Measurements from ENCODE around the gene TMEM43. TPM values are rescaled to one million over a fixed set of nuclear protein-coding genes. Genes with fewer than 3 reads are reported as not detected.

Gene TMEM43
- total RNA-seq, 1 donor from 2014 or later: 42.7 TPM

DNA sequence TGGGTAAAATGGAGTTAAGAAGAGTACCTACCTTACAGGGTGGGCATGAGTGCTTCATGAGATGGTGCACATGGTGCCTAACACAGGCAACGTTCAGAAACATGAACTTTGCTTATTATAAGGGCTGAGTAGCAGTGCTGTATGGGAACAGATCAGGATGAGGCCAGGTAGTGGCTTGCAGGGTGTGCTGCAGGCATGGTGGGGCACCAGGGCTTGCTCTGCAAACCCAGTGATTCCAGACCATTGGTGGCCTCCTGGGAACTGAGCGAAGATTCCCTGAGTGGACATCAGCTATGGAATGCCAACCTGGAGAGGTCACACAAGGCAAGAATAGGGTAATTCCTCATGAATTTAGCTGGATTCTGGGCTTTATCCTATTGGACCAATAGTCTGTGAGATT, 15.8 kb downstream of the TMEM43 start:
- H3K4me1 Mint-ChIP-seq: peaks cover 22% of the 10 kb centered on the region
- no peaks in the 10 kb centered on the region for H3K9me3 Mint-ChIP-seq
- DNase-seq (ENCODE audit: low read depth, low spot score): no peak
- H3K4me3 Mint-ChIP-seq: no peak overlapping the region
- TF ChIP-seq CTCF (conservative IDR thresholded peaks at IDR 0.05): no peak
- H3K27me3 Mint-ChIP-seq (ENCODE audit: low read depth): no peaks in the 10 kb centered on the region
- H3K36me3 Mint-ChIP-seq (ENCODE audit: low read depth): peaks cover 3% of the 10 kb centered on the region
- H3K27ac Mint-ChIP-seq (ENCODE audit: unreplicated experiment): no peak overlapping the region

GRCh38 chr3:14141144-14141543, 16.3 kb downstream of the TMEM43 start:
- Mint-ChIP-seq H3K9me3 (no peaks in the 10 kb centered on the region), H3K4me3 (no peak overlapping the region), H3K36me3 (ENCODE audit: low read depth) (peaks cover 3% of the 10 kb centered on the region), H3K27me3 (ENCODE audit: low read depth) (no peaks in the 10 kb centered on the region), H3K4me1 (peaks cover 22% of the 10 kb centered on the region), H3K27ac (ENCODE audit: unreplicated experiment) (no peak overlapping the region)
- DNase-seq (ENCODE audit: low read depth, low spot score): no peak
- TF ChIP-seq CTCF (conservative IDR thresholded peaks at IDR 0.05): no peak

DNA sequence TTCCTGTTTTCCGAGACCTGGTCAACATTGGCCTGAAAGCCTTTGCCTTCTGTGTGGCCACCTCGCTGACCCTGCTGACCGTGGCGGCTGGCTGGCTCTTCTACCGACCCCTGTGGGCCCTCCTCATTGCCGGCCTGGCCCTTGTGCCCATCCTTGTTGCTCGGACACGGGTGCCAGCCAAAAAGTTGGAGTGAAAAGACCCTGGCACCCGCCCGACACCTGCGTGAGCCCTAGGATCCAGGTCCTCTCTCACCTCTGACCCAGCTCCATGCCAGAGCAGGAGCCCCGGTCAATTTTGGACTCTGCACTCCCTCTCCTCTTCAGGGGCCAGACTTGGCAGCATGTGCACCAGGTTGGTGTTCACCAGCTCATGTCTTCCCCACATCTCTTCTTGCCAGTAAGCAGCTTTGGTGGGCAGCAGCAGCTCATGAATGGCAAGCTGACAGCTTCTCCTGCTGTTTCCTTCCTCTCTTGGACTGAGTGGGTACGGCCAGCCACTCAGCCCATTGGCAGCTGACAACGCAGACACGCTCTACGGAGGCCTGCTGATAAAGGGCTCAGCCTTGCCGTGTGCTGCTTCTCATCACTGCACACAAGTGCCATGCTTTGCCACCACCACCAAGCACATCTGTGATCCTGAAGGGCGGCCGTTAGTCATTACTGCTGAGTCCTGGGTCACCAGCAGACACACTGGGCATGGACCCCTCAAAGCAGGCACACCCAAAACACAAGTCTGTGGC, 16.9 kb downstream of the TMEM43 start:
- Mint-ChIP-seq H3K4me1 (peaks cover 22% of the 10 kb centered on the region), H3K4me3 (no peak overlapping the region), H3K27me3 (ENCODE audit: low read depth) (no peaks in the 10 kb centered on the region), H3K9me3 (no peaks in the 10 kb centered on the region), H3K36me3 (ENCODE audit: low read depth) (peaks cover 3% of the 10 kb centered on the region), H3K27ac (ENCODE audit: unreplicated experiment) (peak overlapping the region; percentile 72)
- TF ChIP-seq CTCF (conservative IDR thresholded peaks at IDR 0.05): no peak
- DNase-seq (ENCODE audit: low read depth, low spot score): no peak

DNA sequence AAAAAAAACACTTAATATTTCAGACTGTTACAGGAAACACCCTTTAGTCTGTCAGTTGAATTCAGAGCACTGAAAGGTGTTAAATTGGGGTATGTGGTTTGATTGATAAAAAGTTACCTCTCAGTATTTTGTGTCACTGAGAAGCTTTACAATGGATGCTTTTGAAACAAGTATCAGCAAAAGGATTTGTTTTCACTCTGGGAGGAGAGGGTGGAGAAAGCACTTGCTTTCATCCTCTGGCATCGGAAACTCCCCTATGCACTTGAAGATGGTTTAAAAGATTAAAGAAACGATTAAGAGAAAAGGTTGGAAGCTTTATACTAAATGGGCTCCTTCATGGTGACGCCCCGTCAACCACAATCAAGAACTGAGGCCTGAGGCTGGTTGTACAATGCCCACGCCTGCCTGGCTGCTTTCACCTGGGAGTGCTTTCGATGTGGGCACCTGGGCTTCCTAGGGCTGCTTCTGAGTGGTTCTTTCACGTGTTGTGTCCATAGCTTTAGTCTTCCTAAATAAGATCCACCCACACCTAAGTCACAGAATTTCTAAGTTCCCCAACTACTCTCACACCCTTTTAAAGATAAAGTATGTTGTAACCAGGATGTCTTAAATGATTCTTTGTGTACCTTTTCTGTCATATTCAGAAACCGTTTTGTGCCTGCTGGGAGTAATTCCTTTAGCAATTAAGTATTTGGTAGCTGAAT, 17.9 kb downstream of the TMEM43 start:
- Mint-ChIP-seq H3K27me3 (ENCODE audit: low read depth) (no peaks in the 10 kb centered on the region), H3K4me1 (peaks cover 22% of the 10 kb centered on the region), H3K27ac (ENCODE audit: unreplicated experiment) (peak overlapping the region; percentile 62), H3K36me3 (ENCODE audit: low read depth) (peaks cover 3% of the 10 kb centered on the region), H3K4me3 (no peak overlapping the region), H3K9me3 (no peaks in the 10 kb centered on the region)
- DNase-seq (ENCODE audit: low read depth, low spot score): no peak
- TF ChIP-seq CTCF (conservative IDR thresholded peaks at IDR 0.05): no peak

DNA sequence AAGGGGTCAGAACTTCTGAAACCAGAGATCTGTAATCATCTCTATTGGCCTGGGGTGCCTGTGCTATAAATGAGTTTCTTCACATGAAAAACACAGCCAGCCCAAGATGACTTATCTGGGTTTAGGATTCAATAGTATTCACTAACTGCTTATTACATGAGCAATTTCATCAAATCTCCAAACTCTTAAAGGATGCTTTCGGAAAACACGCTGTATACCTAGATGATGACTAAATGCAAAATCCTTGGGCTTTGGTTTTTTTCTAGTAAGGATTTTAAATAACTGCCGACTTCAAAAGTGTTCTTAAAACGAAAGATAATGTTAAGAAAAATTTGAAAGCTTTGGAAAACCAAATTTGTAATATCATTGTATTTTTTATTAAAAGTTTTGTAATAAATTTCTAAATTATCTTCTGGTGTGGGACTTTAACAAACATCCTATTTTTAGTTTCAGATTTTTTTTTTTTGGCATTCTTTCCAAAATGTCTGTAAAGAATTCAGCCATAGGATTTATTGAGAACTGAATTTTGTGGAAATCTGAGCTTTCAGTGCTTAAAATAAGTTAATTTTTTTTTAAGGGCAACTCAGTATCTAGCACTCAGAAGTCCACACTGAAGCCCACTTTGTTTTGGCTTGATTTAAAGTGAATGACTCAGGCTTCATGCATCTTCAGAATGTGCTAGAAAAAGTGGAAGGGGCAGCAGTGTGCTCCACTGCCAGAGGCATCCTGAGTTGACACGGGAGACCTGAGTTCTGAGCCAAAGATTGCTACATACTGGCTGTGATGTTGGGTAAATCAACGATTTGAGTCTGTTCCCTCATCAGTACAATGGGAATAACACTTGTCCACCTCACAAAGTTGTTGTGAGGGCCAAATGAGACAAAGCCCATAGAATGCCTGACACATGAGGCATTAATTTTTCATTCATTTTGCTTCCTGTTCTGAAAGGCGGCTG, 18.7 kb downstream of the TMEM43 start:
- Mint-ChIP-seq H3K9me3 (no peaks in the 10 kb centered on the region), H3K4me3 (no peak overlapping the region), H3K4me1 (peaks cover 22% of the 10 kb centered on the region), H3K27me3 (ENCODE audit: low read depth) (no peaks in the 10 kb centered on the region), H3K36me3 (ENCODE audit: low read depth) (peaks cover 3% of the 10 kb centered on the region), H3K27ac (ENCODE audit: unreplicated experiment) (peak overlapping the region; percentile 81)
- TF ChIP-seq CTCF (conservative IDR thresholded peaks at IDR 0.05): no peak
- no peak for DNase-seq (ENCODE audit: low read depth, low spot score)

Data from neural crest cell (in vitro differentiated cells).